Thoracic aorta (tissue), 2 donors: Measurements from ENCODE around the gene FAM209A. TPM values are rescaled to one million over a fixed set of nuclear protein-coding genes. Genes with fewer than 3 reads are reported as not detected.
"Not testable (repeated sequence)": the region's sequence is repeated elsewhere in the genome, so short reads cannot be mapped to it uniquely, and the experiment has no call there.

Source experiments
- ATAC-seq: fragments of 150-250 bp; one replicate; pipeline ENCODE4 v1.8.0; 2017; ENCODE audit warnings: low read depth; ENCODE audit not compliant: insufficient number of reproducible peaks, low FRiP score
- DNase-seq: peaks from one replicate; pipeline ENCODE4 v3.0.0-alpha.2; 2020; ENCODE audit warnings: low spot score
- H3K27ac ChIP-seq, 2 donors: fragments of 200-600 bp; sonication (generic); 1 replicate in 1 of 2; 2 replicates in 1 of 2; pipeline ENCODE4 v1.5.1; 2016; ENCODE audit warnings: mild to moderate bottlenecking in 2 of 2, moderate library complexity in 2 of 2
- H3K27me3 ChIP-seq: fragments of 200-600 bp; sonication (generic); replicated peaks from 2 replicates; pipeline ENCODE4 v1.6.0; 2016; ENCODE audit warnings: mild to moderate bottlenecking; ENCODE audit not compliant: insufficient read depth
- H3K36me3 ChIP-seq: fragments of 200-600 bp; sonication (generic); one replicate; pipeline ENCODE4 v1.5.1; 2016
- H3K4me1 ChIP-seq, 2 donors: fragments of 200-600 bp; sonication (generic); 1 replicate in 1 of 2; 2 replicates in 1 of 2; pipeline versions ENCODE4 v1.5.1 to v1.6.0; 2016; ENCODE audit warnings: low read depth in 2 of 2, mild to moderate bottlenecking in 1 of 2; ENCODE audit not compliant: control insufficient read depth in 1 of 2
- H3K4me3 ChIP-seq: fragments of 200-600 bp; sonication (generic); 2 replicates; pipeline ENCODE4 v1.5.1; 2016; ENCODE audit warnings: mild to moderate bottlenecking
- H3K9me3 ChIP-seq: fragments of 200-600 bp; sonication (generic); 2 replicates; pipeline ENCODE4 v1.5.1; 2016
- CTCF ChIP-seq: fragments of 200-600 bp; sonication (generic); IDR thresholded peaks from one replicate; pipeline ENCODE4 v1.5.1; 2019; ENCODE audit warnings: antibody characterized with exemption
- total RNA-seq, 2 donors: library from RNA; depleted of rRNA; stranded (reverse); fragments of >200 nt; gene quantifications; one replicate each; pipeline versions ENCODE4 v1.1.0 to v1.2.3, GENCODE V29; 2016

FAM209A gene
- total RNA-seq = not detected

DNA sequence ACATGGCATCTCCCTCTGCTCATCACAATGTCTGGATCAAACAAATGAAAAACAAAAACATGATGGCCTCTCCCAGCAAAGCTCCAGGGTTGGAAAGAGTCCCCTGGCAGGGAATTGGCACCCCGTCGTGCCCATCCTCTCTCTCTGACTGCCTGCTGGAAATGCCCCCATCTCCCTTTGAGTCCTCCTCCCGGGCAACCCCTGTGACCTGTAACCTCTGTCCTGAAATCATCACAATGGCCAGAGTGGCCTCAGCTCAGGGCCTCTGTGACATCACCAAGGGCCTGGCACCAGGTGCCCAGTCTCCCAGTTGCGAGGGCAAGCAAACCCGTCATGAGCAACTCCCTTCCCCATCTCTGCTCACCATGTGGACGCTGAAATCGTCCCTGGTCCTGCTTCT is at the start of gene FAM209A:
TSS of gene FAM209A (plus strand) at position 301 of the 400 bp plus-strand sequence. CDS start at position 366, 65 bp downstream.
- Histone ChIP-seq H3K9me3 (peaks cover 20% of the 10 kb centered on the region), H3K36me3 (peaks cover 14% of the 10 kb centered on the region)
- H3K27me3 ChIP-seq, H3K4me3 ChIP-seq, H3K27ac ChIP-seq, ATAC-seq, H3K4me1 ChIP-seq, DNase-seq: not testable (repeated sequence)

DNA sequence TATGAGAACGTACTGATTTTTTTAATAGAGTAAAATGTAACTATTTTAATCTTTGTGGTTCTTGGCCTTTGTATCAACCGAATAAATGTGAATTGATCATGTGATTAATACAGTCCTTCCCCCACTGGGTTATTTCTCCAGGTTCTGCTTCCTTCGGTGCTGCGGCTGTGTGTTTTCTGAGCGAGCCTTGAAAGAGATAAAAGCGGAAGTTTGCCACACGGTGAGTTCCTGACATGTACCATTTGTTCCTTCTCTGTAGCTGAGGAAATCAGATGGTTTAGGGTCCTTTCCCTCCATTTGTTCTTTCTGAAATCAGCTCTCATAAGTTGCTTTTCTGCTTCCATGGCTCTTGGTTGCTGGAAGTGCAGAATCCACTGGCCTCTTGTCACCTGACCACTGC is 40.6 kb upstream of the FAM209A start:
- Histone ChIP-seq H3K36me3 (peaks cover 39% of the 10 kb centered on the region), H3K27ac (no peak overlapping the region)

GRCh38 chr20:56487216-56487615 is 37.3 kb upstream of the FAM209A start:
- no peak overlapping the region for H3K27ac ChIP-seq
- H3K4me1 ChIP-seq = no peaks in the 10 kb centered on the region
- no peaks in the 10 kb centered on the region for H3K27me3 ChIP-seq
- no peak for TF ChIP-seq CTCF
- no peak overlapping the region for H3K4me3 ChIP-seq
- peaks cover 19% of the 10 kb centered on the region for H3K36me3 ChIP-seq
- DNase-seq = no peak
- H3K9me3 ChIP-seq = no peaks in the 10 kb centered on the region
- ATAC-seq = no peak

More for the DNA sequence above, 40.6 kb upstream of the FAM209A start:
- TF ChIP-seq CTCF = no peak
- H3K4me3 ChIP-seq = no peak overlapping the region
- H3K4me1 ChIP-seq = no peaks in the 10 kb centered on the region
- no peaks in the 10 kb centered on the region for H3K27me3 ChIP-seq
- no peak for DNase-seq
- ATAC-seq = no peak
- no peaks in the 10 kb centered on the region for H3K9me3 ChIP-seq

DNA sequence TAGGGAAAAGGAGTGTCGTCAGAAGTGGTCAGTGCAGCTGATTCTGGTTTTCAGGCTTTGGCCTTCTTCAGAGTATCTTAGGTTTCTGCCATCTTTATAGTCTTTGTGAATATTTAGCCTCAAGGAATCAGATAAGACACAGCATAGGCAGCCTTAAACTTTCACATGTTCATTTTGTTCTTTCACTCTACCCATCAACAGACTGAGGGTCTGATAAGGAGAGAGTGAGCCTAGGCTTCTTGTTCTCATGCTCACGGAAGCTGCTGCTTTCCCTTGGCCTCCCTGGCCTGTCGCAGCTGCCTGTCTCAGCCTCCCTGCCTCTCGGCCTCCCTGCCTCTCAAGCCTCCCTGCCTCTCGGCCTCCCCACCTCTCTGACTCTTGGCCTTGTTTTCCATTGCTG is 36.0 kb upstream of the FAM209A start:
- Histone ChIP-seq H3K36me3 (peaks cover 18% of the 10 kb centered on the region), H3K27me3 (no peaks in the 10 kb centered on the region), H3K9me3 (no peaks in the 10 kb centered on the region), H3K27ac (no peak overlapping the region), H3K4me1 (no peaks in the 10 kb centered on the region), H3K4me3 (no peak overlapping the region)
- no peak for TF ChIP-seq CTCF
- no peak for DNase-seq
- no peak for ATAC-seq

- Histone ChIP-seq H3K36me3 (no peaks in the 10 kb centered on the region), H3K27ac (no peak overlapping the region), H3K4me3 (no peak overlapping the region), H3K27me3 (no peaks in the 10 kb centered on the region), H3K9me3 (no peaks in the 10 kb centered on the region), H3K4me1 (no peaks in the 10 kb centered on the region)
- ATAC-seq (no peak), DNase-seq (no peak)
- no peak for TF ChIP-seq CTCF
Measured at GRCh38 chr20:56501116-56501515, 23.4 kb upstream of the FAM209A start.

GRCh38 chr20:56503916-56504315 is 20.6 kb upstream of the FAM209A start:
- DNase-seq = no peak
- no peak for ATAC-seq
- no peak for TF ChIP-seq CTCF
- Histone ChIP-seq H3K9me3 (no peaks in the 10 kb centered on the region), H3K36me3 (no peaks in the 10 kb centered on the region), H3K27me3 (no peaks in the 10 kb centered on the region), H3K27ac (no peak overlapping the region), H3K4me1 (no peaks in the 10 kb centered on the region), H3K4me3 (no peak overlapping the region)
